ENCODE data around the gene FOXL2. TPM values are rescaled to one million over a fixed set of nuclear protein-coding genes. Genes with fewer than 3 reads are reported as not detected.

FOXL2 gene
- total RNA-seq, 4 donors from 2014 or later: not detected

GRCh38 chr3:138899351-138899991 is 47.5 kb downstream of the FOXL2 start:
- no peaks in the 10 kb centered on the region for H3K27me3 ChIP-seq
- intact Hi-C loops (cut with DNase I; ENCODE audit: low total_unique reads) (no loop called here), in situ Hi-C loops (cut with MboI; ENCODE audit: low sequenced_read_pairs in 4 of 4) (no loop called here)
- ATAC-seq (no peak), DNase-seq (no peak)
- no peak overlapping the region for H3K4me3 ChIP-seq
- TF ChIP-seq POLR2A (IDR thresholded peaks at IDR 0.05): no peak
- TF ChIP-seq CTCF (IDR thresholded peaks at IDR 0.05 in 4 of 5, conservative IDR thresholded peaks at IDR 0.05 in 1 of 5): no peak
- H3K36me3 ChIP-seq: no peaks in the 10 kb centered on the region
- H3K27ac ChIP-seq: no peak overlapping the region
- H3K4me1 ChIP-seq: peaks cover 0 to 8% of the 10 kb centered on the region in 2 donors
- H3K9me3 ChIP-seq: no peaks in the 10 kb centered on the region

GRCh38 chr3:138898708-138899107 is 48.2 kb downstream of the FOXL2 start:
- H3K27me3 ChIP-seq: no peaks in the 10 kb centered on the region
- no peak overlapping the region for H3K4me3 ChIP-seq
- TF ChIP-seq CTCF (IDR thresholded peaks at IDR 0.05 in 4 of 5, conservative IDR thresholded peaks at IDR 0.05 in 1 of 5) (no peak), POLR2A (IDR thresholded peaks at IDR 0.05) (no peak)
- ATAC-seq (peak in 1 of 2 donors; percentile 23), DNase-seq (no peak)
- in situ Hi-C loops (cut with MboI; ENCODE audit: low sequenced_read_pairs in 4 of 4) (no loop called here), intact Hi-C loops (cut with DNase I; ENCODE audit: low total_unique reads) (no loop called here)
- peaks cover 0 to 8% of the 10 kb centered on the region in 2 donors for H3K4me1 ChIP-seq
- no peaks in the 10 kb centered on the region for H3K36me3 ChIP-seq
- H3K9me3 ChIP-seq: no peaks in the 10 kb centered on the region
- peak overlapping the region in 1 of 4 donors; percentile 5 for H3K27ac ChIP-seq

GRCh38 chr3:138898301-138898700 is 48.6 kb downstream of the FOXL2 start:
- Histone ChIP-seq H3K36me3 (no peaks in the 10 kb centered on the region), H3K27ac (peak overlapping the region in 3 of 4 donors; percentile 5 to 9 (median 7)), H3K4me3 (no peak overlapping the region), H3K27me3 (no peaks in the 10 kb centered on the region), H3K9me3 (no peaks in the 10 kb centered on the region), H3K4me1 (peaks cover 0 to 8% of the 10 kb centered on the region in 2 donors)
- intact Hi-C loops (cut with DNase I; ENCODE audit: low total_unique reads) (no loop called here), in situ Hi-C loops (cut with MboI; ENCODE audit: low sequenced_read_pairs in 4 of 4) (no loop called here)
- DNase-seq (no peak), ATAC-seq (peak in 1 of 2 donors; percentile 36)
- TF ChIP-seq POLR2A (IDR thresholded peaks at IDR 0.05) (no peak), CTCF (IDR thresholded peaks at IDR 0.05 in 4 of 5, conservative IDR thresholded peaks at IDR 0.05 in 1 of 5) (no peak)

Other genes with a start within 250 kb of the FOXL2 start
- gene PIK3CB, start 112.2 kb downstream of the FOXL2 start, total RNA-seq: 10 to 100 TPM; 24.9 to 94.7 (median 36.8) TPM
- not detected for gene FOXL2NB, start 80 bp upstream of the FOXL2 start, total RNA-seq
- gene PRR23A, start 59.1 kb upstream of the FOXL2 start, total RNA-seq: not detected
- not detected for gene PRR23B, start 73.8 kb upstream of the FOXL2 start, total RNA-seq
- not detected for gene PRR23C, start 97.8 kb upstream of the FOXL2 start, total RNA-seq

All from gastrocnemius medialis (tissue), 4 donors.